ENCODE data around the gene GRK2.

- no peak for TF ChIP-seq MAX (IDR thresholded peaks at IDR 0.05; ENCODE audit: insufficient read depth, insufficient read length)
- no peak for TF ChIP-seq CTCF (IDR thresholded peaks at IDR 0.05; ENCODE audit: extremely low read depth in 1 of 2, insufficient read depth in 1 of 2, low read depth in 1 of 2, low read length in 2 of 2)
- TF ChIP-seq POLR2A (IDR thresholded peaks at IDR 0.05; ENCODE audit: low read depth, low read length) = no peak
- TF ChIP-seq EZH2 (IDR thresholded peaks at IDR 0.05; ENCODE audit: borderline replicate concordance, low read depth, low read length, severe bottlenecking) = no peak
- TF ChIP-seq POLR2AphosphoS5 (IDR thresholded peaks at IDR 0.05; ENCODE audit: insufficient read depth, low read depth, low read length) = no peak
These were observed 44.8 kb downstream of the GRK2 start for GRCh38 chr11:67311051-67311555.
